Amniotic epithelial cell (primary cell): ENCODE data around the gene MAPK12.
A peak's percentile ranks its signal among the peaks of the same experiment; 100 is the strongest.

Source experiments
- DNase-seq: peaks from one replicate; pipeline ENCODE4 v3.0.0-alpha.2; 2010; ENCODE audit warnings: low read depth

Gene MAPK12

GRCh38 chr22:50299785-50300619 is 38.5 kb upstream of the MAPK12 start:
- no peak for DNase-seq

GRCh38 chr22:50298937-50299784 is 37.7 kb upstream of the MAPK12 start:
- no peak for DNase-seq

- no peak for DNase-seq
Observed at GRCh38 chr22:50298266-50298637, 36.8 kb upstream of the MAPK12 start.

GRCh38 chr22:50297510-50298265 is 36.2 kb upstream of the MAPK12 start:
- DNase-seq: no peak

GRCh38 chr22:50296658-50297490 is 35.4 kb upstream of the MAPK12 start:
- no peak for DNase-seq

GRCh38 chr22:50294319-50294656 is 32.8 kb upstream of the MAPK12 start:
- DNase-seq: no peak

- DNase-seq: peak; percentile 84
Observed at GRCh38 chr22:50293441-50294318, 32.2 kb upstream of the MAPK12 start.

GRCh38 chr22:50292643-50293440 is 31.4 kb upstream of the MAPK12 start:
- DNase-seq: peak; percentile 48

GRCh38 chr22:50289942-50290630 is 28.6 kb upstream of the MAPK12 start:
- no peak for DNase-seq

- DNase-seq: no peak
Observed at GRCh38 chr22:50289151-50289941, 27.9 kb upstream of the MAPK12 start.

GRCh38 chr22:50287731-50288130 is 26.2 kb upstream of the MAPK12 start:
- DNase-seq: no peak

- DNase-seq: no peak
Observed at GRCh38 chr22:50286701-50287318, 25.3 kb upstream of the MAPK12 start.

- DNase-seq: no peak
Observed at GRCh38 chr22:50286275-50286674, 24.8 kb upstream of the MAPK12 start.

GRCh38 chr22:50285568-50286229 is 24.2 kb upstream of the MAPK12 start:
- DNase-seq: no peak

GRCh38 chr22:50284479-50284878 is 23.0 kb upstream of the MAPK12 start:
- DNase-seq: no peak

- no peak for DNase-seq
Observed at GRCh38 chr22:50283821-50284220, 22.3 kb upstream of the MAPK12 start.
